VCaP (cell line): ENCODE measurements around the gene PSENEN.

Source experiments
- H3K27ac ChIP-seq: fragments of 450-650 bp; 2 replicates; pipeline ENCODE4 v1.5.1; 2017
- CTCF ChIP-seq: fragments of 450-650 bp; conservative IDR thresholded peaks from 2 replicates; pipeline ENCODE4 v1.5.1; 2017; ENCODE audit warnings: mild to moderate bottlenecking, moderate library complexity

The PSENEN gene

GRCh38 chr19:35738887-35739229 is 6.6 kb upstream of the PSENEN start:
- TF ChIP-seq CTCF: no peak

GRCh38 chr19:35739275-35740107 is 6.0 kb upstream of the PSENEN start:
- H3K27ac ChIP-seq: peak overlapping the region; percentile 85
- no peak for TF ChIP-seq CTCF

More at GRCh38 chr19:35738887-35739229, 6.6 kb upstream of the PSENEN start:
- H3K27ac ChIP-seq: no peak overlapping the region

GRCh38 chr19:35740108-35740422 is 5.4 kb upstream of the PSENEN start:
- peak overlapping the region; percentile 85 for H3K27ac ChIP-seq
- TF ChIP-seq CTCF: no peak

GRCh38 chr19:35740423-35741202 is 4.8 kb upstream of the PSENEN start:
- peak overlapping the region; percentile 85 for H3K27ac ChIP-seq
- TF ChIP-seq CTCF: peak; percentile 51

- peak overlapping the region; percentile 85 for H3K27ac ChIP-seq
- TF ChIP-seq CTCF: peak; percentile 24; the same call in 1 of the 2 replicates
Measured at GRCh38 chr19:35741203-35741515, 4.3 kb upstream of the PSENEN start.

GRCh38 chr19:35742121-35742724 is 3.2 kb upstream of the PSENEN start, which contains the start of gene IGFLR1:
IGFLR1 (minus strand) TSS chr19:35742452; CDS start chr19:35741180, 1,272 bp downstream.
- H3K27ac ChIP-seq: peak within 1 kb of the TSS; percentile 85
- no peak for TF ChIP-seq CTCF
